Stimulated activated CD4-positive, alpha-beta T cell treated with anti-CD3 and anti-CD28 coated beads, Interleukin-2, amount 100 ng/mL, for 24 hours (primary cell): ENCODE results near the gene KLHL9.
"Not testable (repeated sequence)": the region's sequence is repeated elsewhere in the genome, so short reads cannot be mapped to it uniquely, and the experiment has no call there.

ENCODE experiments used
- DNase-seq, 2 donors: peaks; one replicate each; pipeline ENCODE4 v3.0.0-alpha.2; 2020

The KLHL9 gene, protein sequence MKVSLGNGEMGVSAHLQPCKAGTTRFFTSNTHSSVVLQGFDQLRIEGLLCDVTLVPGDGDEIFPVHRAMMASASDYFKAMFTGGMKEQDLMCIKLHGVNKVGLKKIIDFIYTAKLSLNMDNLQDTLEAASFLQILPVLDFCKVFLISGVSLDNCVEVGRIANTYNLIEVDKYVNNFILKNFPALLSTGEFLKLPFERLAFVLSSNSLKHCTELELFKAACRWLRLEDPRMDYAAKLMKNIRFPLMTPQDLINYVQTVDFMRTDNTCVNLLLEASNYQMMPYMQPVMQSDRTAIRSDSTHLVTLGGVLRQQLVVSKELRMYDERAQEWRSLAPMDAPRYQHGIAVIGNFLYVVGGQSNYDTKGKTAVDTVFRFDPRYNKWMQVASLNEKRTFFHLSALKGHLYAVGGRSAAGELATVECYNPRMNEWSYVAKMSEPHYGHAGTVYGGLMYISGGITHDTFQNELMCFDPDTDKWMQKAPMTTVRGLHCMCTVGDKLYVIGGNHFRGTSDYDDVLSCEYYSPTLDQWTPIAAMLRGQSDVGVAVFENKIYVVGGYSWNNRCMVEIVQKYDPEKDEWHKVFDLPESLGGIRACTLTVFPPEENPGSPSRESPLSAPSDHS

GRCh38 chr9:21334701-21335632 lies at the start of gene KLHL9:
TSS of gene KLHL9 (minus strand) at chr9:21335404. CDS start at chr9:21334859, 545 bp downstream.
- DNase-seq = peak; percentile 86 to 89

GRCh38 chr9:21383627-21384026 lies 48.4 kb upstream of the KLHL9 start:
- no peak for DNase-seq

- DNase-seq = no peak
Measured at GRCh38 chr9:21381448-21382339, 46.5 kb upstream of the KLHL9 start.

DNA sequence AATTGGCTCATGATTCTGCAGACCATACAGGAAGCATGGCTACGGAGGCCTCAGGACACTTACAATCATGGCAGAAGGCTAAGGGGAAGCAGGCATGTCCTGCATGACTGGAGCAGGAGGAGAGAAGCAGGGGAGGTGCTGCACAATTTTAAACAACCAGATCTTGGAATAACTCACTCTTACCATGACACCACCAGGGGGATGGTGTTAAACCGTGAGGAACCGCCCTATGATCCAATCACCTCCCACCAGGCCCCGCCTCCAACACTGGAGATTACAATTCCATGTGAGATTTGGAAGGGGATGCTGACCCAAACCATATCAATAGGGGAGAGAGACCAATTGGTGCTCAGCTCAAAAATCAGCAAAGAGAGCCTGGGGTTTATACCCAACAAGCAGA lies 36.3 kb upstream of the KLHL9 start:
- not testable (repeated sequence) for DNase-seq

DNA sequence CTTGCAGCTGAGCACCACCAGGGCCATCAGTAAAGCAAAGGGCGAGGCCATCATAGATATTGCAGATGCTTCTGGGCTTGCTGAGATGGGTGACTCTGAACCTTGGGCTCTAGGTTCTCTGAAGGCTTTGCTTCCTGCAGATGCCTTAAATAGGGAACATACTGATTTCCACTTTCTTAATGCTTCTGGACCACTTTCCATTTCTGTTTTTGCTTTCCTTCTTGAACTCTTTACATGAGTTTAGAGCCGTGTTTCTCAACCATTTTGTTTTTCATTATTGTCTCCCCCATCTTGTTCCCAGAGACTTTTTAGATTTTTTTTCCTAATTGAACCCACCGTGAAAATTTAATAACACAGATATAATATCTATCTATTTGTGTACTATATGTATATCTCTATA lies 32.8 kb upstream of the KLHL9 start, which contains the start of gene IFNA13:
TSS of gene IFNA13 (minus strand) at position 101 of the 400 bp plus-strand sequence. CDS start at position 54, 47 bp downstream.
- DNase-seq = no peak

DNA sequence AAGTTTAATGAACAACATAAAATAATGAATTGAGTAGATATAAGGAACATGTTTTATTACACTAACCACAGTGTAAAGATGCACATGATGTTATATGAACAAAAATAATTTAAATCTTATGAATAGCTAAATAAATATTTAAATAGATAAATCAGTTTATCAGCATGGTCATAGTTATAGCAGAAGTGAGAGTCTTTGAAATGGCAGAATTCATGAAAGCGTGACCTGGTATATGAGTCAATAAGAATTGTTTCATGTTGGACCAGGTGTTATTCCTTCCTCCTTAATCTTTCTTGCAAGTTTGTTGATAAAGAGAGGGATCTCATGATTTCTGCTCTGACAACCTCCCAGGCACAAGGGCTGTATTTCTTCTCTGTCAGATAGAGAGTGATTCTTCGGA lies 32.0 kb upstream of the KLHL9 start:
- DNase-seq = not testable (repeated sequence)

DNA sequence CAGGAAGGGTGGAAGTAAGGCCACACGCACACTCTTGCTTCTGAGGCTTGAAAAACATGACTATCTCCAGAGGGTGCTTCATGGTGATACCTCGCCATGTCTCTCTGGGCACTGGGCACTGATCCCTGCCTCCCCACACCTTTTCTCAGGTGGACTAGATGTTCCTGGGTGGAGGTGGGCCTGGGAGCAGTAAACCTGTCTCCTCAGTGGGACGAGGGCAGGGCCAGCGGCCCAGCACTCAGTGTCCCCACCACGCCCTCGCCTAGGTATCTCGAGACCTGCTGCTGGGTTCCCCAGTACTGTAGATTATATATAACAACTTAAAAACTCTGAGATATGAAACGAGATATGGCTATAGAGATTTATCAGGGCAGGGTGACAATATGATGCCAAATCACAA lies 27.1 kb upstream of the KLHL9 start:
- no peak for DNase-seq

DNA sequence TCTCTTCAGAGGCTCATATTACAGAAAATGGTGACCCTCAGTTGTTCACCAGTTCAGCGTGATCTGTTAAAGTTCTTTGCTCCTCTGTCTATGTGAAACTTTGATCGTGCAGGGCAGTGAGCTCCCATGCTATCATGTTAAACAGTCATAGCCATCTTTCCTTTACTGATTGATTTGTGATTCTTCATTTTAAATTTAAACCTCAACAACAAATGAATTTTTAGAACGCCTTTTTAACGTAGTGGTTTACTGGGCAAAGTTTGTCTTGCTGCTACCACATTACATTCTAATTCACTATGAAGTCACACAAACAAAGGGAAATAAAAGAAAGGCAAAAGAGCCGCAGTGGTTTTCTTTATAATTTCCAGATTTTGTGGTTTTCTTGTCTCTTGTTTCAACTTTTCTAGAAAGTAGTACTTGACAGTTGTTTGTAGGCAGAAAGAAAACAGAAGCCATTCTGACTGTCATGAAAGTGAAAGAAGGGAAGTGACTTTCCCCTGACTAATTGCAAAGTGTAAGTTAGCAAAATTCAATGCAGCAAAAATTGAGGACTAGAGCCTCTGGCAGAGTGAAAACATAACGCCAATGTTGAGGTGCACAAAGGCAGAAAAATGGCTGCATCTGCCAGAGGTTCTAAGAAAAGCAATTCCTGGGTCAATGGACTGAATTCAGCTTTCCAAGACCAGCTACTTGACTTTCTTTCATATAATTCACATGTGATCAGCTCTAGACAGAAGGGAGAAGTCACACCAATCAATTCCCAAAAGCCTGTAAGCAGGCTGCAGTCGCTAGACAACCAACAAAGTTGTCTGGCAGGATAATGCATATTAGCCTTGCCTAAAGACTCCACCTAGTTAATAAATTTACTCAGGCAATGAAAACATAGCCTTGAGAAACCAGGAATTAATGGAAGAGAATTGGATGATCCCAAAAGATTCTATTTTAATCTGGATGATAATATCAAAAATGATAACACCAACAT lies 22.6 kb upstream of the KLHL9 start:
- DNase-seq = no peak

GRCh38 chr9:21350787-21351186 lies 15.6 kb upstream of the KLHL9 start, which contains the start of gene IFNA6:
TSS of gene IFNA6 (minus strand) at chr9:21350887. CDS start at chr9:21350887, 0 bp downstream.
- DNase-seq = no peak

GRCh38 chr9:21348430-21348970 lies 13.3 kb upstream of the KLHL9 start:
- no peak for DNase-seq

- no peak for DNase-seq
Measured at GRCh38 chr9:21340735-21341134, 5.5 kb upstream of the KLHL9 start.

- DNase-seq = no peak
Measured at GRCh38 chr9:21336457-21336856, 1.3 kb upstream of the KLHL9 start.

GRCh38 chr9:21333226-21333625 lies 2.0 kb downstream of the KLHL9 start:
- no peak for DNase-seq

- DNase-seq = no peak
Measured at GRCh38 chr9:21331676-21332402, 3.4 kb downstream of the KLHL9 start.

GRCh38 chr9:21326526-21327139 lies 8.6 kb downstream of the KLHL9 start:
- no peak for DNase-seq

DNA sequence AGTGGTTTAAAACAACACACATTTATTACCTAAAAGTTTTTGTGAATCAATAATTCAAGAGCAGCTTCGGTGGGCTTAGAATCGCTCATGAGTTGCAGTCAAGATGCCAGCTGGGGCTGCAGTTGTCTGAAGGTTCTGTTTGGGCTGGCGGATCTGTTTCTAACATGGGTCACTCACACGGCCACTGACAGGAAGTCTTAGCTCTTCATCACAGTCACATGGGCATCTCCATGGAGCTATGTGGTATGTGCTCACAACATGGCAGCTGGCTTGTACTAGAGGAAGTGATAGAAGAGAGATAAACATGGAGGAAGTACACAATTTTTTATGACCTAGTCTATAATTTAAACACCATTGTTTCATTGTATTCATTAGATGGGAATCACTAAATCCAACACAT lies 11.2 kb downstream of the KLHL9 start:
- DNase-seq = no peak

GRCh38 chr9:21322911-21323461 lies 12.2 kb downstream of the KLHL9 start:
- no peak for DNase-seq

DNA sequence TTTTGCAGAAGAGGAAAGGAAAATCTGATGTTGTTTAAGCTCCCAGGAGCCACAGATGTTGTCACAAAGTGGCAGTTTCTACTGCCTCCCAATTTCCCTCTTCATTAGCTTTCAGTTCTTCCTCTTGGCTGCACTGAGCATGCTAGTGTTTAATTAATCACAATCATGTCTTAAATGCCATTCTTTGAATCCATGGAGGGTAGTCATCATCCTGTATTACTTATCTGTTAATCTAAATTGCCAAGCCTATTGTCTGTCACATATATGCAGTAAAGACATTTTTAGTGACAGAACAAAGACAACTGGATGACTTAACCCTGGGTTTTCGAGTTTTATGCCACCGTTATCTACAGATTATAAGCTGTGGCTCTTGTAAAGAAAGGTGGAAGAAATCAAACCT lies 14.7 kb downstream of the KLHL9 start:
- DNase-seq = no peak
